WERI-Rb-1 (cell line): Measurements from ENCODE around the gene SNAP91.
A peak's percentile ranks its signal among the peaks of the same experiment; 100 is the strongest.
"Not testable (repeated sequence)": the region's sequence is repeated elsewhere in the genome, so short reads cannot be mapped to it uniquely, and the experiment has no call there.

Source experiments
- DNase-seq: peaks from one replicate; pipeline ENCODE4 v3.0.0-alpha.2; 2020
- H3K27ac ChIP-seq: fragments of 250-450 bp; sonication (Bioruptor Pico); 2 replicates; pipeline ENCODE4 v1.5.1; 2020; ENCODE audit warnings: mild to moderate bottlenecking, moderate library complexity
- H3K27me3 ChIP-seq: fragments of 250-450 bp; sonication (Bioruptor Pico); 2 replicates; pipeline ENCODE4 v1.5.1; 2021; ENCODE audit warnings: mild to moderate bottlenecking, low read depth, moderate library complexity; ENCODE audit not compliant: insufficient read depth, severe bottlenecking
- H3K36me3 ChIP-seq: fragments of 250-450 bp; sonication (Bioruptor Pico); 2 replicates; pipeline ENCODE4 v1.5.1; 2020; ENCODE audit warnings: mild to moderate bottlenecking, moderate library complexity
- H3K4me3 ChIP-seq: 2 replicates; pipeline ENCODE4 v1.5.1; 2011; ENCODE audit warnings: low read depth, mild to moderate bottlenecking, control low read depth, low read length
- H3K9me3 ChIP-seq: fragments of 250-450 bp; sonication (Bioruptor Pico); 2 replicates; pipeline ENCODE4 v1.5.1; 2021; ENCODE audit warnings: mild to moderate bottlenecking, moderate library complexity; ENCODE audit not compliant: severe bottlenecking
- CTCF ChIP-seq: IDR thresholded peaks from 2 replicates; pipeline ENCODE4 v1.5.1; 2011; ENCODE audit warnings: low read depth, mild to moderate bottlenecking, control low read depth, inconsistent platforms, low read length

The SNAP91 gene

GRCh38 chr6:83708970-83709747 is at the start of gene SNAP91:
TSS of gene SNAP91 (minus strand) at chr6:83709101. CDS start at chr6:83707927, 1,174 bp downstream.
- peak; percentile 92 for DNase-seq
- H3K36me3 ChIP-seq = no peaks in the 10 kb centered on the region
- H3K27me3 ChIP-seq = no peaks in the 10 kb centered on the region
- H3K9me3 ChIP-seq = no peaks in the 10 kb centered on the region
- H3K4me3 ChIP-seq = peak within 1 kb of the TSS; percentile 55
- peak within 1 kb of the TSS; percentile 62 for H3K27ac ChIP-seq
- TF ChIP-seq CTCF = no peak

GRCh38 chr6:83758533-83758932 is 49.6 kb upstream of the SNAP91 start:
- Histone ChIP-seq H3K4me3 (no peak overlapping the region), H3K27me3 (no peaks in the 10 kb centered on the region), H3K36me3 (no peaks in the 10 kb centered on the region), H3K27ac (no peak overlapping the region), H3K9me3 (peaks cover 6% of the 10 kb centered on the region)
- DNase-seq = no peak
- TF ChIP-seq CTCF = no peak

- H3K9me3 ChIP-seq = peaks cover 6% of the 10 kb centered on the region
- no peak for DNase-seq
- no peak overlapping the region for H3K4me3 ChIP-seq
- H3K36me3 ChIP-seq = no peaks in the 10 kb centered on the region
- no peak for TF ChIP-seq CTCF
- H3K27ac ChIP-seq = no peak overlapping the region
- H3K27me3 ChIP-seq = no peaks in the 10 kb centered on the region
Observed at GRCh38 chr6:83757021-83757420, 48.1 kb upstream of the SNAP91 start.

- TF ChIP-seq CTCF = no peak
- H3K4me3 ChIP-seq = no peak overlapping the region
- no peaks in the 10 kb centered on the region for H3K36me3 ChIP-seq
- peaks cover 6% of the 10 kb centered on the region for H3K9me3 ChIP-seq
- no peaks in the 10 kb centered on the region for H3K27me3 ChIP-seq
- H3K27ac ChIP-seq = no peak overlapping the region
- DNase-seq = no peak
Observed at GRCh38 chr6:83756565-83756964, 47.7 kb upstream of the SNAP91 start.

- H3K27ac ChIP-seq, H3K36me3 ChIP-seq, DNase-seq, H3K4me3 ChIP-seq, H3K27me3 ChIP-seq, H3K9me3 ChIP-seq: not testable (repeated sequence)
Observed at GRCh38 chr6:83752375-83752774, 43.5 kb upstream of the SNAP91 start.

- Histone ChIP-seq H3K36me3 (no peaks in the 10 kb centered on the region), H3K27me3 (no peaks in the 10 kb centered on the region), H3K4me3 (no peak overlapping the region), H3K27ac (no peak overlapping the region), H3K9me3 (no peaks in the 10 kb centered on the region)
- no peak for DNase-seq
- TF ChIP-seq CTCF = no peak
Observed at GRCh38 chr6:83741089-83741488, 32.2 kb upstream of the SNAP91 start.
